Fibroblast of skin of back (primary cell): Measurements from ENCODE around the gene SLC39A12. TPM values are rescaled to one million over a fixed set of nuclear protein-coding genes. Genes with fewer than 3 reads are reported as not detected.
"Not testable (repeated sequence)": the region's sequence is repeated elsewhere in the genome, so short reads cannot be mapped to it uniquely, and the experiment has no call there.

Source experiments
- DNase-seq: peaks from one replicate; pipeline ENCODE4 v3.0.0-alpha.2; 2013
- polyA plus RNA-seq, 2 experiments: library from polyadenylated mRNA; unstranded; fragments of 120-200 nt; gene quantifications; one replicate each; pipeline ENCODE4 v1.2.1, GENCODE V29; 2013; ENCODE audit not compliant: insufficient read length in 2 of 2

Gene SLC39A12
- polyA plus RNA-seq (2013, experiment 1 of 2; ENCODE audit: insufficient read length), result not detected
- not detected for polyA plus RNA-seq (2013, experiment 2 of 2; ENCODE audit: insufficient read length)

DNA sequence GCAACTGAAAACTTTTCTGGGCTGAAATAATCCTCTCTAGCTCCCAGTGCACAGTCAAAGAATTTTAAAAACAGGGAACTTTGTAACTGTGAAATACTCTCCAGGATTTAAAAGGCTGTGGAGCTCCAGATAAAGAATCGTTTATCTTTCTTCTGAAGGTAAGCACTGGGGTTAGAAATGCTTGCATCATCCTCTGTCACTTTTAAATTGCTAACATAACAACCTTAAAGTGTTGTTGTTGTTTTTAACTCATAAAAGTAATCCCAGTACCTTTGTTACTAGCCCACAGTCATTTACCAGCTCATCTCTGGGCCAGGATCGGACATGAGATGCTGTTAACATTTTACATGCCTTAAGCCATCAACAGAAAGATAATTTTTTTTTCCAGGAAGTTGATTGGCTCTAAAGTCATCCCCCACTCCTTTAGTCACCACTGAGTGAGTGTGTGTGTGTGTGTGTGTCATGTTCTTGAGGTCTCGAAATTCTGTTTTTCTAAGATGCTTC is at the start of gene SLC39A12:
SLC39A12 (plus strand) TSS at position 51 of the 504 bp plus-strand sequence. CDS start 1,359 bp downstream, outside the sequence.
- peak; percentile 84 for DNase-seq

DNA sequence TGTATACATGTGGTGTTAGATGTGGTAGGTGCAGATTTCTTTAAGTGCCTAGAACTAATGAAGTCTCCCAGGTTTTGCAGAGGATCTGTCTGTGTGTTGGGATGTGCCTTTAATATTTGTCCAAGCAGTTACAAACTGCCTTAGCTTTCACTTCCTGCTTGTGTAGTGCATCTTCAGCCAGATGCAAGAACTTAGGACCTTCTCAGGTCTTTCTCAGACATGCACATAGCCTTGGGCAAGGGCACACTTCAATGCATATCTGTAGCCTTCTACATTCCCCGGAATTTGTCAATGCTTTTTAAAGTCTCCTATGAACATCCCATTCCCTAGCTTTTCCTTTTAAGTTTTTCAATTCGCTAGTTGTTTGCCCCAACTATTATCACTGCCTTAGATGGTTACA is 47.2 kb upstream of the SLC39A12 start:
- DNase-seq, result no peak

DNA sequence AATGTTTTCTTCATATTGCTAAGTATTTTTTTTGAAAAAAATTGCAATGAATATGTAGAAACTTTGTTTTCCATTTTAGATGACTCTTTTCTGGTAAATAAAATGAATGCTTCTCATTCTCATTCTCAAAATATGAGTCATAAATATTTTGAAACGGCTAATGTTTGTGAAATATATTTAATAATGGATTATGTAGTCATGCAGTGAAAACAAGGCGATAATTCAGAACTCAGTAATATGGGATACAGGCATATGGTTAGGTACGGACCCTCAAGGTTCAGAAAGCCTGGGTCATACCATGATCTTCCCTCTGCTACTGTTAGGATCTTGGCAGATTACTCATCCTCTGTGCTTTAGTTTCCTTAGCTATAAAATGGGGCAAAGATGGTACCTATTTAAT is 46.2 kb upstream of the SLC39A12 start:
- DNase-seq, result no peak

DNA sequence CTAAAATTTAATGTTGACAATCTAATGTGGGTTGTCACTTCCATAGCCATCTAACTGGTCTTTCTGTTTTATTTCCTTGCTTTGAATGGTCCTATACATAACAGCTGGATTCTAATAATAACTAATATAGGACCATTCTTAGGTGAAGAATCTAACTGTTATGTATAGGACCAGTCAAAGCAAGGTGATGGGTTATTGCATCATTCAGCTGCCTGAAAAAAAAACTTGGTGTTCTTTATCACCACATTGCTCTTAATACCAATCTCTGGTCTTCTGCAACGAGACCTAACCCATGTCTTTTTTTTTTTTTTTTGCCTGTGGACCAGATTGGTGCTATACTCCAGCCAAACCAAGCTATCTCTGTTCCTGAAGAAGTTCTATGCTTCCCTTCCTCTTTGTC is 45.7 kb upstream of the SLC39A12 start:
- DNase-seq, result no peak

DNA sequence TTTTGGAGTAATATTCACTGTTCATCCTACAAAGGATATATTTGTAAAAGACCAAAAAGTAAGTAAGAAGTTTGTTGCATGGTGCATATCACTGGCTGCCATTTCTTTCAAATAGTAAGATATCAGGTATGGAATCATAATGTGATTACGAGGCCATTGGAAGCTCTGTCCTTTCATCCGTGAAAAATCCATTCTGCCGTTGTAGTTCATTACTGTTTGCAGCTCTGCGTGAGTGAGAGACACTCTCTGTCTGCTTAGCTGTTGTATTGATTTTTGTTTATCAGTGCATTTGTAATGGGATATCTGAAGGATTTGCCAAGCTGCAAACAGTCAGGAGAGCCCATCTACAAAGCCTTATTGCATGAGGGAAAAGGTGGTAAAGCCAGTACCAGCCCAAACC is 44.1 kb upstream of the SLC39A12 start:
- no peak for DNase-seq

DNA sequence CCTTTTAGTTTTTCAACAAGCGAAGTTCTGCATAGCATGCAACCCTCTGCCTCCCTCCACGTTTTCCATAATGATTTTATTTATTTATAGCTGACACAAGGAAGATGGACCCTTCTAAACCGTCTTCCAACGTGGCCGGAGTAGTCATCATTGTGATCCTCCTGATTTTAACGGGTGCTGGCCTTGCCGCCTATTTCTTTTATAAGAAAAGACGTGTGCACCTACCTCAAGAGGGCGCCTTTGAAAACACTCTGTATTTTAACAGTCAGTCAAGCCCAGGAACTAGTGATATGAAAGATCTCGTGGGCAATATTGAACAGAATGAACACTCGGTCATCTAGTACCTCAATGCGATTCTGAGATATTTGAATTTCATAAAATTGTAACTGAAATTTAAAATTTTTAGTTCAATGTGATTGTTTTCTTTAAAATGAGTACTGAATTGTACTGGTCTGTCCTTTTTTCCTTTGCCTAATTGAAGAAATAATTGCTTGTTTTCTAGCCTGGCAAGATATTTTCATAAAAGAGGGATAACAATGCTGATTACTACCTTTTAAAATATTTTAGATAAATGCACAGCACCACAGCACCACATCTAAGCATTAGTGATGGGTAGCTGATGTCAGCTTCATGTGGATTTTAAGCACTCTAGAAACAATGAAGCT is 41.5 kb upstream of the SLC39A12 start:
- DNase-seq, result peak; percentile 63

DNA sequence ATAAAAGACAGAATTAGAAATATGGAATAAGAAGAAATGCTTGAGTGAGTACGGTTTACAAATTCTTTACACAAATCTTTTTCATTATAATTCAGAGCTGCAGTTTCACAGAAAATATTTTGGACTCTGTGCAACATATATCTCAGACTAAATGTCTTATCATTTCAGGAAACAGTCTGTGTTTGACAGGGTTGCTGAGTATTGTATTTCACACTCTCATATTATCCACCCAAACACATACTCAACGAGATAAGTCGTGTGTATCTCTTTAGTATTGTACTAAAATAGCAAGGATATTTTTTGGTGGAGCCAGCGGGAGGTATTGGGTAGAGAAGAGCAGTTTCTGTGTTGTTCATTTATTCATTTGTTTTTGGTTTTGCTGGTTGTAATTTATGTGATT is 39.0 kb upstream of the SLC39A12 start:
- DNase-seq, result no peak

DNA sequence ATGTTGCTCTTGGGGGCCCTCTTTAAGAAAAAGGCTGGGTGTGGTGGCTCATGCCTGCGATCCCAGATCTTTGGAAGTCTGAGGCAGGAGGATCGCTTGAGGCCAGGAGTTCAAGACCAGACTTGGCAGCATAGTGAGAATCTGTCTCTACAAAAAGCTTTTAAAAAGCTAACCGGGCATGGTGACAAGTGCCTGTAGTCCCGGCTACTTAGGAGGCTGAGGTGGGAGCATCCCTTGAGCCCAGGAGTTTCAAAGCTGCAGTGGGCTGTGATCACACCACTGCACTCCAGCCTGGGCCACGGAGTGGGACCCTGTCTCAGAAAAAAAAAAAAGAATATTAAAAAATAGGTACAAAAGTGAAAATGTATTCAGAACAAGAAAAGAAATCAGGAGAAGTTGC is 38.1 kb upstream of the SLC39A12 start:
- no peak for DNase-seq

DNA sequence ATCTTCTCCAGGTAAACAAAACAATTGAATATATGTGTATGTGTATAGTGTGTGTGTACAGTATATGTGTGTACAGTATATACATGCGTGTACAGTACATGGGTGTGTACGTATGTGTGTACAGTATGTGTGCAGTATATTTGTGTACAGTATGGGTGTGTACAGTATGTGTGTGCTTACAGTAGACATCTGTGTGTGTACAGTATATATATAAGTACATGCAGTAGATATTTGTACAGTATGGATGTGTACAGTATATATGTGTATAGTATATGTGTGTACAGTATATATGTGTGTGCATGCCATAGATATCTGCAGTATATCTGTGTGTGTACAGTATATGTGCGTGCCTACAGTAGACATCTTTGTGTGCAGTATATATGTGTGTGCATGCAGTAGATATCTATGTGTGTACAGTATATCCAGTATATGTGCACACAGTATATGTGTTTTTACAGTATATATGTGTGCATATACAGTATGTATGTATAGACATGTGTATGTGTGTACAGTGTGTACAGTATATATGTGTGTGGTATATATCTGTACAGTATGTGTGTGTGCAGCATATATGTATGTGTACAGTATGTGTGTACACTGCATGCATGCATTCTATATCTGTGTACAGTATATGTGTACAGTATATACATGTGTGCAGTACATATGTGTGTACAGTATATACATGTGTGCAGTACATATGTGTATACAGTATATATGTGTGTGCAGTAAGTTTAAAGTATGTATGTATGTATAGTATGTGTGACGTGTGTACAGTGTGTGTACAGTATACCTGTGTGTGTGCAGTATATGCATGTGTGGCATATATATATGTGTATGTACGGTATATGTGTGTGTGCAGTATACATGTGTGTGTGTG is 37.3 kb upstream of the SLC39A12 start:
- DNase-seq, result no peak

DNA sequence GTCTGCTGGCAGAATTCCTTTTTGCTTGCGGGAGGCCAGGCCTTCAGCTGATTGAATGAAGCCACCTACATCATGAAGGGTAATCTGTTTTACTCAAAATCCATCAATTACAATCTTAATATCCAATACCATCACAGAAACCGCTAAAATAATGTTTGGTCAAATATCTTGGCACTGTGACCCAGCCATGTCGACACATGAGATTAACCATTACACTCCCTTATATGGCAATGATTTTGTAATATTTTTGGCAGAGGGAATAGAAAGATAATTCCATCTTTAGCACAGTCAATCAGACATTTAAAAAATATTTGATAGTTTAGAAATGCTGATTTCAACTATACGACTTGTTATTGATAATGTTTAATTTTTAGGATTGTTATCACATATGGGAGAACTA is 36.5 kb upstream of the SLC39A12 start:
- DNase-seq, result no peak

DNA sequence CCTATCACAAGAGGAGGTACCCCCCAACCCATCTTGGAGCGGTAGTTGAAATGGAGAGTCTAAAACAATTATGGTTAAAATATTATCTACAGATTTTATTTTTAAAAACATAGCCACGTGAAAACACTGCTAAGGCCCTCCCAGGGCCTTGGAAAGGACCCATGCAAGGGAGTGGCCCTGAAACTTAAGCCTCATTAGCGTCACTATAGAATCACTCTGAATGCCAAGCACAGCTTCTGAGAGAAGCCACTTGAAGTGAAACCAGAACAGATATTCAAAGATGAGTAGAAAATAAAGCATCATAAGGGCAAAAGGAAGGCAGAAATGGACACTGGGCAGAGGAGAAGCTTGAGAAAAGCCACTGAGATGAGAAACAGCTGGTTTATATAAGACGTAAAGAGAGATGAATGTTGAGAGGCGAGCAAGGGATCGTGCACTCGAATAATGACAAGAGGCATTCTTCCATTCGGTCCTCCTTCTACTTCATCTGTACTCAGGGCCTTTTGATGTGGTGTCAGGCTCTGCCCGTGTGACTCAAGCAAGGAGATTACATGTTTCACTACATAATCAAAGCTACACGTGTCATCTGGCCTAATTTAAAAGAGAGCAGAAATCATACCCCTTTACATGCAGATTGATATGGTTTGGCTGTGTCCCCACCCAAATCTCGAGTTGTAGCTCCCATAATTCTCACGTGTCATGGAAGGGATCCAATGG is 33.4 kb upstream of the SLC39A12 start:
- peak; percentile 7 for DNase-seq

DNA sequence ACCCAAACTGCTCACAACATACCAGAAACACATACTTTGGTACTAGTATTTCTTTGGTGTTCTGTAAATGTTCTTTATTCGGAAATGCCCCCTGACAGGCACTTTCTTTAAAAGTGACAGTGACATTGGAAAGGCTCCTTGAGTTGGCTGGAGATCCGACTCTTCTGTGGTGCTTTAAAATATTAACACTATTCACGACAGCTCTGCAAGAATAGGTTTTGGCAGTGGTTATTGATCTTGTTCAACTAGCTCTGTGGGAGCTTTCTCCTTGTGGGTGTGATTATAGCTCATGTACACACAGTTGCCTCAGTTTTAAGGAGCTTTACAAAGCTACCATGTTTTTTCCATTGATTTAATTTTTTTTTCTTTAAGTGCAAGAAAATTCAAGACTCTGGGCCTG is 30.3 kb upstream of the SLC39A12 start:
- DNase-seq, result no peak

DNA sequence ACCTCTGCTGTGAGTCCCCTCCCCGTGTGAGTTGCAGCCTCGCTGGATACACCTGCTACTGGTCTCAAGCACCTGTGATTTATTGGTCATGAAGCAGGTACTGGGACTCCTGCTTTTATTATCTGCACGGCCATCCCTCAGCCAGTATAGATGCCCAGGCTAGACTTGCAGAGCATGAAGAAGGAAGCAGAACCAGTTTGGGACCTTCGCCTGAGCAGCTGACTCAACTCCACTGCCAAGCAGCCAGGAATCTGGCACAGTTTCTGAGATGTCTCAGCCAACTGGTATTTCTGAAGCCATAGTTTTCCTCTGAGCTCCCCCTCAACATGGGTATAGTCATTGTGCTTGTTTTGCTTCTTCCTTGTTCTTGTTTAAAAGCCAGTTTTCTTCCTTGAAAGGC is 28.0 kb upstream of the SLC39A12 start:
- DNase-seq, result peak; percentile 94

DNA sequence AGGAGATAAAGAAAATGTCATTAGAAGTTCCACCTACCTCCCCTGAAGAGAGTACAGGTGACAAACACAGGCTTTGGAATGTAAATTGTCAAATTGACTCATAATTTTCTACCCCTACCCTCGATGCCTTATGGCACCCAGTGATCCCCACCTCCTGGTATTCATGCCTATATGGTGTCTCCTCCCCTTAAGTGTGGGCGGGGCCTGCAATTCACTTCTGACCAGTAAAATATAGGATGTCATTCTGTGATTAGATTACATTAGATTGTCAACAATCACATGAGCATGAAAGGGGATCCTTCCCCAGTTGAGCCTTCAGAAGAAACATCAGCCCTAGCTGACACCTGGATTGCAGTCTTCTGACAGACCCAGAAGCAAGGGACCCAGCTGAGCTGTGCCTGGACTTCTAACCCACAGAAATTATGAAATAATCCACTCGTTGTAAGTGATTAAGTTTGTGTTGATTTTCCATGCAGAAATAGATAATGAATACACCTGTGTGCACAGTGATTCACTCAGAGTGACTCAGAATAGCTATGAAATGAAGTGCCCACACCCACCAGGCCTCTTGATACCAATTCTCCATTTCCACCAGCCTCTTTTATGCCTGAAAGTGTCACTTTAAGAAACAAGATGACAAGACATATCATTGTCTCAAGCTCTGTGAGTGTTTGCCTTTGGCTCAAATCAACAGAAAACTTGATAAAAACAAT is 8.5 kb upstream of the SLC39A12 start:
- no peak for DNase-seq

DNA sequence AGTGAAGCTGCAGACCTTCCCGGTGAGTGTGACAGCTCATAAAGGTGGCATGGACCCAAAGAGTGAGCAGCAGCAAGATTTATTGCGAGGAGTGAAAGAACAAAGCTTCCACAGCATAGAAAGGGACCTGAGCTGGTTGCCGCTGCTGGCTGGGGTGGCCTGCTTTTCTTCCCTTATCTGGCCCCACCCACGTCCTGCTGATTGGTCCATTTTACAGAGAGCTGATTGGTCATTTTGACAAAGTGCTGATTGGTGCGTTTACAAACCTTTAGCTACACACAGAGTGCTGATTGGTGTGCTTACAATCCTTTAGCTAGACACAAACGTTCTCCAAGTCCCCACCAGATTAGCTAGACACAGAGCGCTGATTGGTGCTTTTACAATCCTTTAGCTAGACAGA is 1.4 kb upstream of the SLC39A12 start:
- not testable (repeated sequence) for DNase-seq

DNA sequence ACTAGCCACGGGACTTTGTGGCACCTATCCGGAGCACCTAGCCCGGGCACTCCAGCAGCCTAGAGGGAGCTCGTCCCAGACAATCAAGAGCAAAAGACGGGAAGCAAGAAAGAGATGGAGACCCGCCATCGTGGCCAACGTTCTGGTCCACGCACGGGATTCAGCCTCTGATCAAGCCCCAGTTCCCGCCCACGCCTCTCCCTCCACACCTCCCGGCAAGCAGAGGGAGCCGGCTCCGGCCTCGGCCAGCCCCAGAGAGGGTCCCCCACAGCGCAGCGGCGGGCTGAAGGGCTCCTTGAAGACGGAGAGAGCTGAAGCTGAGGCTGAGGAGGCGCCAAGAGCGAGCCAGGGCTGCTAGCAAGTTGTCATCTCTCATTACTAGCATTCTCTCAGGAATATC is 992 bp upstream of the SLC39A12 start:
- DNase-seq, result no peak

DNA sequence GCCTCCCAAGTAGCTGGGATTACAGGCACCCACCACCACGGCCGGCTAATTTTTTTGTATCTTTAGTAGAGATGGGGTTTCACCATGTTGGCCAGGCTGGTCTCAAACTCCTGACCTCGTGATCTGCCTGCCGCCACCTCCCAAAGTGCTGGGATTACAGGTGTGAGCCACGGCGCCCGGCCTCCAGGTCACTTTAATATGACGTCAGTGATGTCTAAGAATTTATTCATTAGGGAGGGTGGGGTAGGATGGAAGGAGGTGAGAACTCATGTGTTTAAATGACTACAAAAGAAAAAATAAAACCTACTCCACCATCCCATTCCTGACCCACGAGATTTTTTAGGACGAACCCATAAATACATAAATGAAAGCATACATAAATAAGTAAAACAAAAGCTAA is 2.7 kb downstream of the SLC39A12 start:
- DNase-seq, result not testable (repeated sequence)

DNA sequence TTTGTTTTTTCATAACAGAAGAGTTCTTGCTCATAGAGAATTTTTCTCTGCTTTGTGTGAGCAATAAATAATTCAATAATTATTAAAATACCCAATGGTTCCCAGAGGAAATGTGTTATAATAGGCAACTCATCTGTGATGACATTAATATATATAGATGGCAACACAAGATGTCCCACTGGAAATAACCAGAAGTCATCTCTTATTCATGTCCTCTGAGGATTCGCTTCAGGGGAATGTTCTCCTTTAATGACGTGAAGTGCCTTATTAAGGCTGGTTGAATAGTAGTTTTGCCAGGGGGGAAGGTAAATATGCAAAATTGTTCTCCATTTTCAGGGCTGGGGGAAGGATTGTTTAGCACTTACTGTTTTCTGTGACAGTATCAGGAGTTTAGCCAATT is 3.1 kb downstream of the SLC39A12 start:
- peak; percentile 70 for DNase-seq

DNA sequence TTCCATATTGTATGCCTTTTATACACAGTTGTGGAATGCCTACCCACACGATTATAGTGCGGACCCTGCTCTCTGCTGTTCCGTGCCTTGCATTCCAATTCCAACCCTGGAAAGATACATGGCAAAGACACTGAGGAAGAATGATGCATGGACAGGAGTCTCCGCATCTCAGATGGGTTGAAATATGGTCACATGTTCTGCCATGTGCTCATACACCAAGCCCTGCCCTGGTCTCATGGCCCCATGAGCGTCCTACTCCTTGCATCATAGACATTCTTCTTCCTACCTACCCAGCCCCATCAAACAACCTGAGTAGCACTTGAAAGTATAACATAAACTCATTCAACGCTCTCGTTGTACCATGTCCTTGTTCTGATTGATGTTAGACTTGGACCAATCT is 6.3 kb downstream of the SLC39A12 start:
- DNase-seq, result no peak

DNA sequence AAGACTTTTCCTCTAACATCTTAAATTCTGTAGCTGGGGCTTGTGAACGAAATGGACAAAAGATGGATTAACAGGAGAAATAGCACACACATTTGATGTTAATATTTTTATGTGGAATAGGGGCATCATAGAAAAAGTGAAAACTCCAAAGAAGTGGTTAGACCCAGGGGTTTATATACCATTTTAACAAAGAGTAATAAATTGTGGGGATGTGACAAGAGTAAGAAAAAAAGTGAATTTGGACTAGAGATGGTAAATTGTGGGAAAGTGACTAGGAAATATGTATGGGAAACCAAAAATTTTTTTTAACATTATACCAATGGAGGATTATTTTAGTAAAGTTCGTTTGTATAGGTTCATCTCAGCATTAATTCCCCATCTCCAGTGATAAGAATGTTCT is 8.2 kb downstream of the SLC39A12 start:
- no peak for DNase-seq

DNA sequence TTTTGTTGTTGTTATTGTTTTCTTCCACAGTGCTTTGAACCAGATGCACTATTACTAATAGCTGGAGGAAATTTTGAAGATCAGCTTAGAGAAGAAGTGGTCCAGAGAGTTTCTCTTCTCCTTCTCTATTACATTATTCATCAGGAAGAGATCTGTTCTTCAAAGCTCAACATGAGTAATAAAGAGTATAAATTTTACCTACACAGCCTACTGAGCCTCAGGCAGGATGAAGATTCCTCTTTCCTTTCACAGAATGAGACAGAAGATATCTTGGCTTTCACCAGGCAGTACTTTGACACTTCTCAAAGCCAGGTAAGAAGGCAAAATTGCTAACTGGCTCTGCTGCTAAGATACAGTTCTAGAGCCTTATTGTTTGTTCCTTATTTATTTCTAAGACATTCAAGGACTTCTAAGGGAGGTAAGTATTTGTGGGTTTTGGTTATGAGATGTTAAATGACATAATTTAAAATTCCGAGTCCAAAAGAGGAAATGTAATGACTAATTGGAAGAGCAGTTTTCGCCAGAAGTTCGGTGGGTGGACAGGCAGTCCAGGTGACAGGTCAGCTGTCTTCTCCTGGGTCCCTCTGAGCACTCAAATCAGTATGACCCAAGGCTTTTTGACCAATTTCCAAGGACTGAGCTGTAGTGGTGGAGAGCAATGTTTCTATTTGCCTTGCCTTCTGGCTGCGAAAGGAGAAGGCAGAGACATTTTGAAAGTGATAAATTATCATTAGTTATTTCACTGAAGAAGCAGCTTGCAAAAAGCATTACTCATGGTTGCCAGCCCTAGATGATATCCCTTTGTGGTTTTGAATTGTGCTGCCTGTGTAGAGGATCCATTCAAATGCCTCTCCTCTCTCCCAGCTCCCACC is 10.1 kb downstream of the SLC39A12 start:
- peak; percentile 27 for DNase-seq
